ENCODE results near the gene OSBPL10. TPM values are rescaled to one million over a fixed set of nuclear protein-coding genes. Genes with fewer than 3 reads are reported as not detected.

OSBPL10 gene
- total and polyA plus RNA-seq, 2 of the 8 experiments (the other 6 are each of a cell fraction or from before 2014, with no cell fraction given) = 26.2 to 86.7 TPM

DNA sequence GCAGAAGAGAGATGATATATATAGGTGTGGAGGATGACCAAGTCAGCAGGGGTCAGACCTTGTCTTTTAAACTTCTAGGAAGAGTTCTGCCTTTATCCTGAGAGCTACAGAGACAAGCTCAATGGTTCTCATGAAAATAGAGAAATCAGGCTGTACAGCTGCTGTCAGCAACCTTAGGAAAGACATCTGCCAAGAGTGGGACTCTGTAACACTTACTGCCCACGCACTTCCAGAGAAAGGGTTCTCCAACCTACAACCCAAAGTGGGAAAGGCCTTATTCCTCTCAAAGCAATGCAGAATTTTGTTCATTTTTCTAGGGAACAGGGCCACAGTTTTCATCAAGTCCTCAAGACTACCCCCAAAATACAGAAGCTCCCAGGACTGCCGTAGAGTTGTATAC lies 309.6 kb downstream of the OSBPL10 start (continued):
- TF ChIP-seq SIX5 (IDR thresholded peaks at IDR 0.05; ENCODE audit: low read depth, low read length) = no peak
- TF ChIP-seq GABPA (IDR thresholded peaks at IDR 0.05; ENCODE audit: borderline replicate concordance, insufficient read depth, low read length) = no peak
- TF ChIP-seq YY1 (IDR thresholded peaks at IDR 0.05; ENCODE audit: low read depth, low read length) = no peak
- TF ChIP-seq RFX5 (IDR thresholded peaks at IDR 0.05; ENCODE audit: borderline replicate concordance, low read depth, low read length) = no peak
- TF ChIP-seq HDAC6 (IDR thresholded peaks at IDR 0.05; ENCODE audit: low read depth, low read length) = no peak
- no peak for TF ChIP-seq JUN (IDR thresholded peaks at IDR 0.05; ENCODE audit: low read depth, low read length)
